Gastrocnemius medialis (tissue), 4 donors: Measurements from ENCODE around the gene AGAP1. TPM values are rescaled to one million over a fixed set of nuclear protein-coding genes. Genes with fewer than 3 reads are reported as not detected.

Source experiments
- ATAC-seq, 2 donors: fragments of 150-250 bp; one replicate each; pipeline ENCODE4 v1.9.1; 2016
- DNase-seq, 2 donors: peaks; one replicate each; pipeline ENCODE4 v3.0.0-alpha.2; 2019
- H3K27ac ChIP-seq, 4 donors: fragments of 200-600 bp; sonication (generic); 1 replicate in 1 of 4; 2 replicates in 3 of 4; pipeline ENCODE4 v1.5.1; 2016 to 2018; ENCODE audit warnings: mild to moderate bottlenecking in 2 of 4, moderate library complexity in 1 of 4
- H3K27me3 ChIP-seq, 3 donors: fragments of 200-600 bp; sonication (generic) in 2 of 3; 1 replicate in 1 of 3; 2 replicates in 2 of 3; pipeline versions ENCODE4 v1.5.1 to v1.6.0; 2016 to 2019; ENCODE audit warnings: mild to moderate bottlenecking in 1 of 3, moderate library complexity in 1 of 3
- H3K36me3 ChIP-seq, 2 donors: fragments of 200-600 bp; sonication (generic) in 1 of 2; one replicate each; pipeline ENCODE4 v1.5.1; 2017 to 2018
- H3K4me1 ChIP-seq, 2 donors: fragments of 200-600 bp; sonication (generic) in 1 of 2; one replicate each; pipeline ENCODE4 v1.5.1; 2016 to 2017; ENCODE audit warnings: mild to moderate bottlenecking in 2 of 2
- H3K4me3 ChIP-seq, 4 donors: fragments of 200-600 bp; sonication (generic) in 3 of 4; 1 replicate in 1 of 4; 2 replicates in 3 of 4; pipeline ENCODE4 v1.5.1; 2016 to 2019; ENCODE audit warnings: mild to moderate bottlenecking in 2 of 4
- H3K9me3 ChIP-seq, 3 donors: fragments of 200-600 bp; sonication (generic) in 2 of 3; 1 replicate in 1 of 3; 2 replicates in 2 of 3; pipeline ENCODE4 v1.5.1; 2016 to 2019
- CTCF ChIP-seq, 5 experiments: fragments of 450-650 bp in 3 of 5; fragments of 200-600 bp in 2 of 5; sonication (generic) in 2 of 5; IDR thresholded peaks in 4 of 5; conservative IDR thresholded peaks in 1 of 5; 1 replicate in 4 of 5; 2 replicates in 1 of 5; pipeline ENCODE4 v1.5.1; 2016 to 2019; ENCODE audit warnings: antibody characterized with exemption in 5 of 5, mild to moderate bottlenecking in 3 of 5, moderate library complexity in 3 of 5
- POLR2A ChIP-seq, 2 donors: fragments of 450-650 bp; IDR thresholded peaks; one replicate each; pipeline ENCODE4 v1.6.1; 2017; ENCODE audit warnings: antibody characterized with exemption in 2 of 2, mild to moderate bottlenecking in 2 of 2, moderate library complexity in 2 of 2
- in situ Hi-C, 4 donors: fragments of 200-750 bp; cut with MboI; loops; one replicate each; pipeline versions ENCODE4 v1.15.0 to v1.8.0; 2017; ENCODE audit warnings: low sequenced_read_pairs in 4 of 4
- intact Hi-C: fragments of 100-400 bp; cut with DNase I; formaldehyde crosslinking; loops from one replicate; pipeline ENCODE4 v1.15.1; 2023; ENCODE audit warnings: low total_unique reads
- total RNA-seq, 4 donors: library from RNA; depleted of rRNA; stranded (reverse); fragments of >200 nt; gene quantifications; one replicate each; pipeline versions ENCODE4 v1.1.0 to v1.2.3, GENCODE V29; 2016

The AGAP1 gene
- total RNA-seq, 4 donors from 2014 or later: 8.5 to 26.8 (median 14.4) TPM

DNA sequence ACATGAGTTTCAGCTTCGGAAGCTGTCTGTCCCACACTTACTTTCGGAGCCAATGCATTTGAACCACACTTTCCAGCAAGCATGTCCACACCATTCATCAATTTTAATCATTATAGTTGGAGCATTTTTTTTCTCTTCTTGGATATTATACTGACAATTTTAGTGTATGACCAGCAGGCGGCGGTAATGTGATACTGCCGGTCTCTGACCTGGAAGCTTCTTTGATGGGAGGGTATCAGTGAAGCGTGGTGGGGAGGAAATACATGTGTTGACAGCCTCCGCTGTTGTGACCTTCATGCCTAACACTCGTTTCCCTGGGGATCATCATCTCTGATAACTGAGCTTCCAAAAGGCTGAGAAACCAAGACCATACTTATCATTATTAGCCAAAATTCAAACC lies 442.6 kb downstream of the AGAP1 start:
- no peak for ATAC-seq
- no peaks in the 10 kb centered on the region for H3K9me3 ChIP-seq

DNA sequence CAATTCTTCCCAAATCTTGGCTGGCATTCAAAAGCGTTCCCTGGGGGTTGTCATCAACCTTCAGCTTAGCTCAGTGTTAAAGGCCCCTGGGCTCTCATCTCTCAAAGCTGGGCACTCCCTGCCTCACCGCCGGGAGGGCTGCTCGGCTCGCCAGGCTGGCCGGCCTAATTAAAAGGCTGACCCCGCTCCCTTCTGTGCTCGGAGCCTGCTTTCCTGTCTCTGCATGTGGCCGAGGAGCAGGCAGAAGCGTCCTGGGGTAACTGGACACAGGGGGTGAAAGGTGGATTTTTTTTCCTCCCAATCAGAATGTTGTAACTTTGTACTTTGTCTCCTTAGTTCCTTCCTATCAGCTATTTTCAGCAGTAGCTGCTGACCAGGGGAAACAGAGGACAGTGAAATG lies 443.2 kb downstream of the AGAP1 start:
- H3K27ac ChIP-seq: no peak overlapping the region
- H3K4me3 ChIP-seq: no peak overlapping the region
- TF ChIP-seq POLR2A (IDR thresholded peaks at IDR 0.05): no peak
- TF ChIP-seq CTCF (IDR thresholded peaks at IDR 0.05 in 4 of 5, conservative IDR thresholded peaks at IDR 0.05 in 1 of 5): no peak
- DNase-seq (no peak), ATAC-seq (no peak)
- no peaks in the 10 kb centered on the region for H3K9me3 ChIP-seq
- H3K4me1 ChIP-seq: no peaks in the 10 kb centered on the region
- no peaks in the 10 kb centered on the region for H3K27me3 ChIP-seq
- H3K36me3 ChIP-seq: no peaks in the 10 kb centered on the region
- intact Hi-C loops: no loop called here
- in situ Hi-C loops: no loop called here

More for the DNA sequence above, 442.6 kb downstream of the AGAP1 start:
- Histone ChIP-seq H3K27ac (no peak overlapping the region), H3K36me3 (peaks cover 0 to 4% of the 10 kb centered on the region in 2 donors), H3K4me3 (no peak overlapping the region), H3K27me3 (no peaks in the 10 kb centered on the region), H3K4me1 (no peaks in the 10 kb centered on the region)
- DNase-seq: no peak
- TF ChIP-seq CTCF (IDR thresholded peaks at IDR 0.05 in 4 of 5, conservative IDR thresholded peaks at IDR 0.05 in 1 of 5) (no peak), POLR2A (IDR thresholded peaks at IDR 0.05) (no peak)
- intact Hi-C loops (no loop called here), in situ Hi-C loops (no loop called here)

DNA sequence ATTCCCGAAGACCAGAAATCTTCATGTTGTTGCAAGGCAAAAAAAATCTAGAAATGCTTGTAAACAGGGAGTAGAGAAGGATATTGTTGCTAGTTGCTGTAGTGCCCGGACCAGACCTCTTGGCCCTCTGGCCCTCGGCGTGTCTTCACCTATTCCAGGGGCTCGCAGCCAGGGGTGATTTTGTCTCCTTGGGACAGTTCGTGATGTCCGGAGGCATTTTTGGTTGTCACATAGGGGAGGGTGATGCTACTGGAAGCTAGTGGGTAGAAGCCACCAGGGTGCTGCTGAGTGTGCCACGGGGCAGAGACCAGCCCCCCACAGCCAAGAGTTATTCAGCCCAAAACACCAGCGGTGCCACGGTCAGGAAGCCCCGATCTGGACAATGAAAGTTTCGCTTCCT lies 443.7 kb downstream of the AGAP1 start:
- TF ChIP-seq CTCF (IDR thresholded peaks at IDR 0.05 in 4 of 5, conservative IDR thresholded peaks at IDR 0.05 in 1 of 5): no peak
- no peak for TF ChIP-seq POLR2A (IDR thresholded peaks at IDR 0.05)

GRCh38 chr2:235937936-235938335 lies 444.1 kb downstream of the AGAP1 start:
- in situ Hi-C loops (no loop called here), intact Hi-C loops (no loop called here)
- no peak for TF ChIP-seq POLR2A (IDR thresholded peaks at IDR 0.05)
- DNase-seq: no peak
- no peaks in the 10 kb centered on the region for H3K27me3 ChIP-seq
- ATAC-seq: no peak
- no peak overlapping the region for H3K4me3 ChIP-seq
- H3K27ac ChIP-seq: no peak overlapping the region
- H3K4me1 ChIP-seq: no peaks in the 10 kb centered on the region
- H3K9me3 ChIP-seq: no peaks in the 10 kb centered on the region
- no peaks in the 10 kb centered on the region for H3K36me3 ChIP-seq

More for the DNA sequence above, 443.7 kb downstream of the AGAP1 start:
- intact Hi-C loops (no loop called here), in situ Hi-C loops (no loop called here)
- no peaks in the 10 kb centered on the region for H3K36me3 ChIP-seq
- H3K27ac ChIP-seq: no peak overlapping the region
- no peaks in the 10 kb centered on the region for H3K27me3 ChIP-seq
- no peak overlapping the region for H3K4me3 ChIP-seq
- no peak for DNase-seq
- H3K4me1 ChIP-seq: no peaks in the 10 kb centered on the region
- no peaks in the 10 kb centered on the region for H3K9me3 ChIP-seq
- ATAC-seq: no peak

- in situ Hi-C loops (no loop called here), intact Hi-C loops (no loop called here)
- no peak overlapping the region for H3K27ac ChIP-seq
- no peaks in the 10 kb centered on the region for H3K4me1 ChIP-seq
- TF ChIP-seq CTCF (IDR thresholded peaks at IDR 0.05 in 4 of 5, conservative IDR thresholded peaks at IDR 0.05 in 1 of 5) (no peak), POLR2A (IDR thresholded peaks at IDR 0.05) (no peak)
- H3K9me3 ChIP-seq: no peaks in the 10 kb centered on the region
- no peaks in the 10 kb centered on the region for H3K27me3 ChIP-seq
- H3K36me3 ChIP-seq: no peaks in the 10 kb centered on the region
- no peak for DNase-seq
- no peak for ATAC-seq
- H3K4me3 ChIP-seq: no peak overlapping the region
These were observed 444.8 kb downstream of the AGAP1 start for GRCh38 chr2:235938611-235939010.
